B cell (primary cell): ENCODE data around the gene CELA1.

Source experiments
- CTCF ChIP-seq: fragments of 200-600 bp; IDR thresholded peaks from one replicate; pipeline ENCODE4 v1.8.0; 2022; ENCODE audit warnings: antibody characterized with exemption, mild to moderate bottlenecking
- EZH2 ChIP-seq: IDR thresholded peaks from 2 replicates; pipeline ENCODE4 v1.6.1; 2012; ENCODE audit warnings: borderline replicate concordance, low read depth, mild to moderate bottlenecking, moderate library complexity, low read length; ENCODE audit not compliant: insufficient read depth, poor library complexity, severe bottlenecking

- peak; percentile 99 for TF ChIP-seq CTCF
- no peak for TF ChIP-seq EZH2
Observed at GRCh38 chr12:51341251-51342007, 5.0 kb downstream of the CELA1 start.
